HG03135 (cell line): ENCODE results near the gene RPP25L.

Source experiments
- ATAC-seq: cut with Tn5 transposase; IDR thresholded peaks from one replicate; pipeline ENCODE4 v1.9.1; 2021; ENCODE audit warnings: mild to moderate bottlenecking, moderate library complexity; ENCODE audit not compliant: unreplicated experiment

The RPP25L gene

GRCh38 chr9:34612788-34613390, 992 bp upstream of the RPP25L start:
- ATAC-seq: peak; percentile 41

- no peak for ATAC-seq
Measured at GRCh38 chr9:34611251-34611810, 566 bp downstream of the RPP25L start.

- ATAC-seq: no peak
Measured at GRCh38 chr9:34610434-34611206, 1.3 kb downstream of the RPP25L start.

- no peak for ATAC-seq
Measured at GRCh38 chr9:34607331-34607730, 4.6 kb downstream of the RPP25L start.

- no peak for ATAC-seq
Measured at GRCh38 chr9:34606905-34607304, 5.0 kb downstream of the RPP25L start.

- no peak for ATAC-seq
Measured at GRCh38 chr9:34606190-34606589, 5.7 kb downstream of the RPP25L start.

GRCh38 chr9:34603610-34604231, 8.2 kb downstream of the RPP25L start:
- ATAC-seq: peak; percentile 64

GRCh38 chr9:34601937-34602573, 9.8 kb downstream of the RPP25L start:
- no peak for ATAC-seq

- ATAC-seq: no peak
Measured at GRCh38 chr9:34600908-34601307, 11.0 kb downstream of the RPP25L start.

GRCh38 chr9:34599546-34599945, 12.4 kb downstream of the RPP25L start:
- ATAC-seq: no peak

- no peak for ATAC-seq
Measured at GRCh38 chr9:34594177-34594576, 17.7 kb downstream of the RPP25L start.

GRCh38 chr9:34592895-34593601, 18.8 kb downstream of the RPP25L start:
- ATAC-seq: no peak

- no peak for ATAC-seq
Measured at GRCh38 chr9:34591917-34592866, 19.7 kb downstream of the RPP25L start.

- no peak for ATAC-seq
Measured at GRCh38 chr9:34591248-34591916, 20.5 kb downstream of the RPP25L start.

- no peak for ATAC-seq
Measured at GRCh38 chr9:34590381-34591247, 21.3 kb downstream of the RPP25L start.

- ATAC-seq: no peak
Measured at GRCh38 chr9:34589636-34590380, 22.1 kb downstream of the RPP25L start, which contains the start of gene CNTFR. Gene CNTFR (minus strand): TSS chr9:34589724. CDS start chr9:34568981, 20,743 bp downstream.
